HG03097 (cell line): ENCODE data around the gene ALOX12.

ENCODE experiments used
- ATAC-seq: cut with Tn5 transposase; IDR thresholded peaks from one replicate; pipeline ENCODE4 v1.9.1; 2021; ENCODE audit not compliant: unreplicated experiment, low FRiP score

Gene ALOX12

DNA sequence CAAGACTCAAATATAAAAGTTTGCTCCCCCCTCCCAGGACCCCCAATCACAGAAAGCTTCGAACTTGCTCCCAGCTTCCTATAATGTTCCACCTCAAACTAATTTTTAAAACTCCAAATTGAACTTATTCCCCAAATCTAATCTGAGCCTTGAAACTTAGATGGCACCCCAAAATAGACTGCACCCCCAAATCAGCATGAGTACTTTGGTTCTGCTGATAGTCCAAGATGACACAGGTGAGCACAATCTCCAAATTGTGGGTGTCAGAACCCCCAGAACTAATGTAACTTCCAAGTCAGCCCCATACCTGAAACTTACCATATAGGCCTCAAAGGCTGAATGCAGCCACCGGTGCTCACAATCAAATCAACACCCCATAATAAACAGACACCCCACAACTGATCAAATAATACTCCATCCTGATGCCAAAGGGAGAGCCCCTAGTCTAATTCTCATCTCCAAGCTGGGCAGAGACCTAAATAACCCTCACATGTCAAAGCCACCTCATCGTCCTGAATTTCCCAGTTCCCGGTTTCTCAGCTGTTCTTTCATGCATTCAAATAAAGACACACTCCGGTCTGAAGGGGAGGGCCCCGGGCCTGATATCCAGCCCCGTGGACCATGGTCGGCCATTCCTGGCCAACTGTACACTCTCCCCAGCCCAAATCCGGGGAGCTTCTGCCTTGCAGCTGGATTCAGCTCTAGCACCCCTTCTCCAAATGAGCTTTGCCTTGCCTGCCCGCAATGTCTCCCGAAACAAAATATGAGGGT, 25.2 kb downstream of the ALOX12 start:
- ATAC-seq = no peak

GRCh38 chr17:7021993-7022778, 26.3 kb downstream of the ALOX12 start:
- ATAC-seq = peak; percentile 60

- no peak for ATAC-seq
Measured at GRCh38 chr17:7022781-7023571, 27.1 kb downstream of the ALOX12 start, which contains the start of gene BCL6B. Gene BCL6B, plus strand, starts transcription at chr17:7023050. Its CDS starts 622 bp downstream, at chr17:7023672.

DNA sequence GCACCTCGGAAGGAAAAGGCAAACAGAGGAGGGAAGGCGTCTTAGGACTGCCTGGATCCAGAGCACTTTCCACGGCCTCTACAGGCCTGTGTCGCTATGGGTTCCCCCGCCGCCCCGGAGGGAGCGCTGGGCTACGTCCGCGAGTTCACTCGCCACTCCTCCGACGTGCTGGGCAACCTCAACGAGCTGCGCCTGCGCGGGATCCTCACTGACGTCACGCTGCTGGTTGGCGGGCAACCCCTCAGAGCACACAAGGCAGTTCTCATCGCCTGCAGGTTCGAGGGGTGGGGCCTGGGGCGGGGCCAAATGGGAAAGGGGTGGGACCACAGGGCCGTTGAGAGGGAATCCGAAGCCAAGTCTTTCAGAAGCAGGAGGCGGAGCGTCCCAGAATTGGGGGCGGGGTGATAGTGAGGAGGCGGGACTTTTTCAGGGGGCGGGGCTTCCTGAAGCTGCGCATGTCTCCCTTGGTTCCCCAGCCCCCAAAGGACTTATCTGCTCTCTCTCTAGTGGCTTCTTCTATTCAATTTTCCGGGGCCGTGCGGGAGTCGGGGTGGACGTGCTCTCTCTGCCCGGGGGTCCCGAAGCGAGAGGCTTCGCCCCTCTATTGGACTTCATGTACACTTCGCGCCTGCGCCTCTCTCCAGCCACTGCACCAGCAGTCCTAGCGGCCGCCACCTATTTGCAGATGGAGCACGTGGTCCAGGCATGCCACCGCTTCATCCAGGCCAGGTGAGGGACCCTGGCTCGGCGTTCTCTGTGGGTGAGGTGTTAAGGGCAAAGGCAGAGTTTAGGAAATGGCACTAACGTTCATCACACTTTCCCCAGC, 27.9 kb downstream of the ALOX12 start:
- no peak for ATAC-seq

GRCh38 chr17:7024402-7024785, 28.5 kb downstream of the ALOX12 start:
- ATAC-seq = no peak

DNA sequence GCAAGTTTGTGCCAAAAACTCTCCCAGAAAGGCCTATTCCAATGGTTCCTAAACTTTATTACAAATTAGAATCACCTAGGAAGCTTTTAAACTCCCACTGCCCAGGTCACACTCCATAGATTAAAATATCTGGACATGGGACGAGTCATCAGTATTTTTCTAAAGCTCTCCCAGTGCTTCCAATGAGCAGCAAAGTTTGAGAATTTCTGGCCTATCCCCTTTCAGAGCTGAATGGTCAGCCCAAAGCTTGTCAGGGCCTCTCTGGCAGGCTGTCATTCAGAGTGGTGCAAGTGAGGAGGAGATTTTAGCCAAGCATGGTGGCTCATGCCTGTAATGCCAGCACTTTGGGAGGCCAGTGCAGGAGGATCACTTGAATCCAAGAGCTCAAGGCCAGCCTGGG, 29.4 kb downstream of the ALOX12 start:
- no peak for ATAC-seq

- ATAC-seq = no peak
Measured at GRCh38 chr17:7026471-7027115, 30.7 kb downstream of the ALOX12 start.

- no peak for ATAC-seq
Measured at GRCh38 chr17:7027335-7027734, 31.5 kb downstream of the ALOX12 start.

DNA sequence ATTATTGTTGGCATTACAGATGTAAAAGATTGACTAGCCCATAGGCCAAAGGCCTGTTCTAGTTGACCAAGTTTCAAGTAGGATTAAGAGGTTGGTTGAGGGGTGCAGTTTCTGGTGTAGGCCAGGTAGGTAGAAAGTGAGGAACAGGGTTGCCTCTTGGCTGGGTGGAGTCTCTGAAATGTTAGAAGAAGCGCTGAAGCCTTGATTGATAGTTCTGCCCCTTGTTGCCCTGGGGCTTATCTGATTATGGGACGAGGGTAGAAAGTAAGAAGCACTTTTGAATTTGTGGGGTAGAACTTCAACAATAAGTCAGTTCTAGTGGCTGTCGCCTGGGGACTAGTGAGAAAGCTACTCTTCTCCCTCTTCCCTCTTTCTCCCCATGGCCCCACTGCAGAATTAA, 33.2 kb downstream of the ALOX12 start:
- ATAC-seq = no peak

DNA sequence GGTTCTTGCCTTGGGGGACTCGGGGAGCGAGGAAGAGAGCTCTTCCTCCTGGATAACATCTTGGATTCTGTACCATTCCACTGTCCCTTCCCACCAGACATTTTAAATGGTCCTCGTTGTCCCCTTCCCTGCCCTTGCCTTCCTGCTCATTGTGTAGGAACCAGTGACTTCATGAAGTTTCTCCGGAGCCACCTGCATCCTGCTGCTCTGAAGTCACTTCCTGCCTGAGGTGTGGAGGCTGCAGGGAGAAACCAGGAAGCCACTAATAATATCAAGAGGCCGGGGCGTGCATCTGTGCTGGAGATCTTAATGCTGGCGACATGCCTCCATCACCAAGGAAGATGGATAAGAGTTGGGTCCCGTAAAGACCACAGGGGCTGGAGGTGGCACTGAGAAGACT, 33.8 kb downstream of the ALOX12 start:
- no peak for ATAC-seq

- peak; percentile 18 for ATAC-seq
Measured at GRCh38 chr17:7034955-7035590, 39.2 kb downstream of the ALOX12 start.

DNA sequence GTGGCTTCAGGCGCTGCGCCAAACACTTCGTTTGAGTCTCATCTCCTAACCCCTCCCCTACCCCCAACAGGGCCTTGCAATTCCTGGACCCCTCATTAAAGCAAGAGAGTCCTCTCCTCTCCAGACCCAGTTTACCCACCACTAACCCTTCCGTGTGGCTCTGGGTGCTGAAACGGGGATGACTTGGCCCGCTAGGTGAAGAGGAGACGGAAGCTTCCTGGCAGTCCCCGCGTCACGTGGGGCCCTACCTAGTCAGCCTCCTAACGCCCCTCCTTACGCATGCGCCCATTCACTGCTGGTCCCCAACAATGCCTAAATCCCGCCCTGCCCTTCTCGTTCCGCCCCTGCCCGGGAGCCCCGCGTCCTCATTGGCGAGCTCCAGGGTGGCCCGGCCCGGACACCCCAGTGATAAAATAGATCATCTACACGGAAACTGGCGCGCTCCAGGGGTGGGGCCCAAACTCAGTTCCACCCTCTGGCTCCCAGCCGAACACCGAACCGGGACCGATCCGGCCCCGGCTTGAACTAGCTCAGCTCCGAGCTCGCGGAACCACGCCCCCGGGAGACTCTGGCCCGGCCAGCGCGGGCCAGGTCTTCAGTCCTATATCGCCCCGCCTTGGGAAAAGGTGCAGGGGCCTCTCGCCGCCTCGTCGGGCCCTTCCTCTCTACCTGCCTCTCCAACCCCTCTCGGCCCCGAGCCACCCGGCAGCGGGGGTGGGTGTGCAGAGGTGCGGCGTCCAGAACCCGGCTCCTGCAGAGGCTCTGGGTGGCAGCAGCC, 39.9 kb downstream of the ALOX12 start, which contains the start of gene SLC16A13:
TSS of gene SLC16A13 (plus strand) at position 425 of the 778 bp plus-strand sequence. CDS start 368 bp downstream, outside the sequence.
- peak; percentile 87 for ATAC-seq

DNA sequence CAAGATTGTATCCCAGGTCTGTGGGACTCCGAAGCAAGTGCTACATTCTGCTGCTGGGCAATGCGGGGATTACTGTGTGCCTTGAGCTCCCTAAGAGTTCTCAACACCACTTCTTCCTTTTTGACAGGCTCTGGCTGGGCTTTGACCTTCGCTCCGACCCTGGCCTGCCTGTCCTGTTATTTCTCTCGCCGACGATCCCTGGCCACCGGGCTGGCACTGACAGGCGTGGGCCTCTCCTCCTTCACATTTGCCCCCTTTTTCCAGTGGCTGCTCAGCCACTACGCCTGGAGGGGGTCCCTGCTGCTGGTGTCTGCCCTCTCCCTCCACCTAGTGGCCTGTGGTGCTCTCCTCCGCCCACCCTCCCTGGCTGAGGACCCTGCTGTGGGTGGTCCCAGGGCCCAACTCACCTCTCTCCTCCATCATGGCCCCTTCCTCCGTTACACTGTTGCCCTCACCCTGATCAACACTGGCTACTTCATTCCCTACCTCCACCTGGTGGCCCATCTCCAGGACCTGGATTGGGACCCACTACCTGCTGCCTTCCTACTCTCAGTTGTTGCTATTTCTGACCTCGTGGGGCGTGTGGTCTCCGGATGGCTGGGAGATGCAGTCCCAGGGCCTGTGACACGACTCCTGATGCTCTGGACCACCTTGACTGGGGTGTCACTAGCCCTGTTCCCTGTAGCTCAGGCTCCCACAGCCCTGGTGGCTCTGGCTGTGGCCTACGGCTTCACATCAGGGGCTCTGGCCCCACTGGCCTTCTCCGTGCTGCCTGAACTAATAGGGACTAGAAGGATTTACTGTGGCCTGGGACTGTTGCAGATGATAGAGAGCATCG, 42.4 kb downstream of the ALOX12 start:
- no peak for ATAC-seq

GRCh38 chr17:7039832-7040231, 44.0 kb downstream of the ALOX12 start:
- ATAC-seq = no peak

GRCh38 chr17:7041607-7042500, 46.0 kb downstream of the ALOX12 start:
- ATAC-seq = no peak

DNA sequence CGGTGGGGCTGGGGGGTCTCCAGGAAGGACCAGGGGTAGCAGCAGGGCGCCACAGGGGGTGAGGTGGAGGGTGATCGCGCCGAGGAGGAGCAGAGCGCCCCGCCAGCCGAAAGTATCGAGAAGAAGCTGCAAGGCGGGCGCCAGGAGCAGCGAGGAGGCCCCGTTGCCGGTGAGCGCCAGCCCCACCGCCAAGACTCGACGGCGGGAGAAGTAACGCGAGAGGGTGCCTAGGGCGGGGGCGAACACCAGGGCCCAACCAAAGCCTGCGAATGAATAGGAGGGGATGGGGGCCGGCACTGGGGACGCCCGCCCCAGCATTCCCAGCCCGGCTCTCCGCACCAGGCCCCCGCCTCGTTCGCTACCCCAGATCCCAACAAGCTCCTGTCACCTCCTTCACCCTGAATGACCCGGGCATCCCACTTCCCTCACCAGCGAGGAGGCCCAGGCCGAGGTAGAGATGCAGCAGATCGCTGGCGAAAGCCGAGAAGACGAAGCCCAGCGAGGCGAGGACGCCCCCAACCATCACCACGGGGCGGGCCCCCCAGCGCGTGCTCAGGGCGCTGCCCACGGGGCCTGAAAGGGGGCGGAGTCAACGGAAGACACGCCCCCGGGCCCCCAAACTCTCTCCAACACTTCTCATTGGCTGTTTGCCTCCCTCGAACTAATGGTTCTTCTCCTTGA, 46.8 kb downstream of the ALOX12 start:
- no peak for ATAC-seq
